Ramos (cell line): Measurements from ENCODE around the gene CFAP299.

Experiments used
- in situ Hi-C: fragments of 300-500 bp; cut with MboI; formaldehyde crosslinking; loops from one replicate; pipeline ENCODE4 v1.14.3; 2022; ENCODE audit warnings: low sequenced_read_pairs; ENCODE audit not compliant: unreplicated experiment

CFAP299 gene

GRCh38 chr4:80386281-80386886 is 50.9 kb downstream of the CFAP299 start:
- in situ Hi-C loops: no loop called here

- in situ Hi-C loops: no loop called here
Measured at GRCh38 chr4:80387390-80388283, 52.1 kb downstream of the CFAP299 start.

- in situ Hi-C loops: no loop called here
Measured at GRCh38 chr4:80388284-80388607, 52.7 kb downstream of the CFAP299 start.

- in situ Hi-C loops: no loop called here
Measured at GRCh38 chr4:80390178-80390577, 54.6 kb downstream of the CFAP299 start.

GRCh38 chr4:80393246-80393969 is 57.9 kb downstream of the CFAP299 start:
- in situ Hi-C loops: no loop called here

- in situ Hi-C loops: no loop called here
Measured at GRCh38 chr4:80393970-80394250, 58.4 kb downstream of the CFAP299 start.

GRCh38 chr4:80407246-80407645 is 71.7 kb downstream of the CFAP299 start:
- in situ Hi-C loops: no loop called here

- in situ Hi-C loops: no loop called here
Measured at GRCh38 chr4:80409809-80410208, 74.3 kb downstream of the CFAP299 start.

GRCh38 chr4:80412322-80412721 is 76.8 kb downstream of the CFAP299 start:
- in situ Hi-C loops: no loop called here

- in situ Hi-C loops: no loop called here
Measured at GRCh38 chr4:80413086-80413485, 77.6 kb downstream of the CFAP299 start.

GRCh38 chr4:80417019-80417418 is 81.5 kb downstream of the CFAP299 start:
- in situ Hi-C loops: no loop called here

- in situ Hi-C loops: no loop called here
Measured at GRCh38 chr4:80419946-80420345, 84.4 kb downstream of the CFAP299 start.

- in situ Hi-C loops: no loop called here
Measured at GRCh38 chr4:80420638-80421037, 85.1 kb downstream of the CFAP299 start.

GRCh38 chr4:80422727-80423404 is 87.3 kb downstream of the CFAP299 start:
- in situ Hi-C loops: no loop called here

- in situ Hi-C loops: no loop called here
Measured at GRCh38 chr4:80423553-80424224, 88.2 kb downstream of the CFAP299 start.

- in situ Hi-C loops: no loop called here
Measured at GRCh38 chr4:80424225-80424581, 88.7 kb downstream of the CFAP299 start.

- in situ Hi-C loops: no loop called here
Measured at GRCh38 chr4:80425124-80426100, 89.9 kb downstream of the CFAP299 start.

GRCh38 chr4:80431203-80431965 is 95.9 kb downstream of the CFAP299 start:
- in situ Hi-C loops: no loop called here

GRCh38 chr4:80434238-80434637 is 98.7 kb downstream of the CFAP299 start:
- in situ Hi-C loops: no loop called here
